MCF 10A (cell line): ENCODE results near the gene SESN1. TPM values are rescaled to one million over a fixed set of nuclear protein-coding genes. Genes with fewer than 3 reads are reported as not detected.
A peak's percentile ranks its signal among the peaks of the same experiment; 100 is the strongest.

Experiments
- BruUV-seq: library from RNA; stranded (reverse); fragments of 400-500 nt; replicated peaks from 2 replicates; lab custom pipeline; 2021; lab: Mats Ljungman, UMichigan
- CTCF ChIA-PET: fragments of 300-600 bp; sonication (Branson Sonifier 250); formaldehyde crosslinking; extraction: SDS; loops from one replicate; lab custom pipeline; 2021; ENCODE audit warnings: antibody characterized with exemption, inconsistent platforms; lab: Yijun Ruan, JAX
- POLR2A ChIA-PET: fragments of 300-600, 350-650 bp; sonication (Branson Sonifier 250); formaldehyde crosslinking; extraction: SDS; loops from one replicate; lab custom pipeline; 2020; ENCODE audit warnings: antibody characterized with exemption, inconsistent platforms; lab: Yijun Ruan, JAX
- DNase-seq: peaks from one replicate; pipeline ENCODE4 v3.0.0-alpha.2; 2018; ENCODE audit not compliant: unreplicated experiment
- H3K27ac Mint-ChIP-seq: one replicate; pipeline ENCODE4 v1.8.0; 2022; ENCODE audit warnings: mild to moderate bottlenecking, low read depth, mixed read lengths; ENCODE audit not compliant: unreplicated experiment
- H3K27me3 Mint-ChIP-seq: one replicate; pipeline ENCODE4 v1.8.0; 2022; ENCODE audit warnings: mixed read lengths; ENCODE audit not compliant: insufficient read depth, unreplicated experiment
- H3K36me3 Mint-ChIP-seq: one replicate; pipeline ENCODE4 v1.8.0; 2022; ENCODE audit warnings: mild to moderate bottlenecking, moderate library complexity, mixed read lengths; ENCODE audit not compliant: insufficient read depth, unreplicated experiment
- H3K4me1 Mint-ChIP-seq: one replicate; pipeline ENCODE4 v1.8.0; 2022; ENCODE audit warnings: mixed read lengths; ENCODE audit not compliant: insufficient read depth, unreplicated experiment
- H3K4me3 Mint-ChIP-seq: one replicate; pipeline ENCODE4 v1.8.0; 2022; ENCODE audit warnings: mild to moderate bottlenecking, moderate library complexity, mixed read lengths; ENCODE audit not compliant: unreplicated experiment
- H3K9me3 Mint-ChIP-seq: one replicate; pipeline ENCODE4 v1.8.0; 2022; ENCODE audit warnings: mixed read lengths; ENCODE audit not compliant: unreplicated experiment
- CTCF ChIP-seq: fragments of 200-600 bp; IDR thresholded peaks from one replicate; pipeline ENCODE4 v1.8.0; 2022; ENCODE audit warnings: antibody characterized with exemption, mild to moderate bottlenecking; ENCODE audit not compliant: unreplicated experiment
- intact Hi-C: fragments of 100-400 bp; cut with micrococcal nuclease; formaldehyde crosslinking; loops from 2 replicates; pipeline ENCODE4 v1.14.1; 2022
- total RNA-seq: library from RNA; stranded (reverse); gene quantifications from 2 replicates; pipeline ENCODE4 v1.2.3, GENCODE V29; 2022

Gene SESN1
- total RNA-seq, 1 experiment from 2014 or later, result 23.0 TPM

- no peak for DNase-seq
- intact Hi-C loops, result no loop called here
- ChIA-PET CTCF (interaction anchor here (1.0 to 2.9 kb wide), 2 partner anchors 16 to 44 kb away, joined by 4 to 13 read pairs; no protein-coding TSS in a partner anchor), POLR2A (interaction anchor here (0.6 to 16.5 kb wide), 10 partner anchors 15 to 497 kb away, joined by 3 to 556 read pairs (median 3); partner anchors contain the start of genes CD164, CEP57L1 and SESN1)
- Mint-ChIP-seq H3K4me1 (peaks cover 61% of the 10 kb centered on the region), H3K27me3 (no peaks in the 10 kb centered on the region), H3K4me3 (peak overlapping the region; percentile 23), H3K36me3 (no peaks in the 10 kb centered on the region), H3K9me3 (no peaks in the 10 kb centered on the region), H3K27ac (peak overlapping the region; percentile 85)
- no peak for TF ChIP-seq CTCF
- BruUV-seq, result no TSS peak
These were observed 38.0 kb downstream of the SESN1 start for GRCh38 chr6:109056661-109057060.

- intact Hi-C loops, result no loop called here
- Mint-ChIP-seq H3K4me3 (peak overlapping the region; percentile 25), H3K27me3 (no peaks in the 10 kb centered on the region), H3K27ac (peak overlapping the region; percentile 85), H3K36me3 (no peaks in the 10 kb centered on the region), H3K4me1 (peaks cover 59% of the 10 kb centered on the region), H3K9me3 (no peaks in the 10 kb centered on the region)
- POLR2A ChIA-PET, result interaction anchor here (0.6 to 16.5 kb wide), 9 partner anchors 13 to 1242 kb away, joined by 3 to 556 read pairs (median 3); partner anchors contain the start of genes CEP57L1, FOXO3 and SESN1
- CTCF ChIA-PET, result interaction anchor here (0.6 to 2.9 kb wide), 3 partner anchors 17 to 328 kb away, joined by 4 to 13 read pairs (median 5); no protein-coding TSS in a partner anchor
- DNase-seq, result peak; percentile 79
- BruUV-seq, result no TSS peak
- no peak for TF ChIP-seq CTCF
These were observed 38.8 kb downstream of the SESN1 start for GRCh38 chr6:109055771-109056235.

GRCh38 chr6:109053336-109053735 is 41.3 kb downstream of the SESN1 start:
- H3K27ac Mint-ChIP-seq, result peak overlapping the region; percentile 64

More at GRCh38 chr6:109053336-109053735, 41.3 kb downstream of the SESN1 start:
- intact Hi-C loops, result no loop called here
- no TSS peak for BruUV-seq
- ChIA-PET POLR2A (interaction anchor here (1.3 to 16.5 kb wide), 3 partner anchors 14 to 43 kb away, joined by 3 to 556 read pairs (median 4); partner anchors contain the start of gene CEP57L1), CTCF (no interaction called here)
- Mint-ChIP-seq H3K4me1 (peaks cover 44% of the 10 kb centered on the region), H3K4me3 (no peak overlapping the region), H3K27me3 (no peaks in the 10 kb centered on the region), H3K9me3 (peaks cover 5% of the 10 kb centered on the region), H3K36me3 (no peaks in the 10 kb centered on the region)
- TF ChIP-seq CTCF, result no peak
- DNase-seq, result no peak
